ENCODE data around the gene ST14. TPM values are rescaled to one million over a fixed set of nuclear protein-coding genes. Genes with fewer than 3 reads are reported as not detected.

ST14 gene
- total RNA-seq, 1 donor: under 0.01 TPM

- Histone ChIP-seq H3K4me3 (ENCODE audit: insufficient read depth, low read length) (no peak overlapping the region), H3K27me3 (ENCODE audit: insufficient read depth, low read length) (peaks cover 18% of the 10 kb centered on the region), H3K4me2 (ENCODE audit: insufficient read depth, low read length) (no peak overlapping the region), H4K20me1 (ENCODE audit: insufficient read depth, low read length) (no peaks in the 10 kb centered on the region), H3K36me3 (ENCODE audit: insufficient read depth, low read length) (no peaks in the 10 kb centered on the region), H3K79me2 (ENCODE audit: insufficient read depth, low read length) (no peaks in the 10 kb centered on the region), H2AFZ (ENCODE audit: low read length) (no peak overlapping the region), H3K4me1 (ENCODE audit: insufficient read depth, low read length) (no peaks in the 10 kb centered on the region), H3K9me3 (ENCODE audit: low read depth, low read length) (no peaks in the 10 kb centered on the region), H3K27ac (ENCODE audit: low read depth, low read length) (no peak overlapping the region)
- TF ChIP-seq CTCF (IDR thresholded peaks at IDR 0.05; ENCODE audit: extremely low read depth, low read depth, low read length): no peak
- DNase-seq (ENCODE audit: insufficient read length, low spot score, missing footprints): peak; percentile 71
Measured at GRCh38 chr11:130203766-130204702, 44.5 kb downstream of the ST14 start.

GRCh38 chr11:130204703-130205095 lies 45.1 kb downstream of the ST14 start:
- Histone ChIP-seq H3K4me3 (ENCODE audit: insufficient read depth, low read length) (no peak overlapping the region), H2AFZ (ENCODE audit: low read length) (no peak overlapping the region), H4K20me1 (ENCODE audit: insufficient read depth, low read length) (no peaks in the 10 kb centered on the region), H3K9me3 (ENCODE audit: low read depth, low read length) (no peaks in the 10 kb centered on the region), H3K27ac (ENCODE audit: low read depth, low read length) (no peak overlapping the region), H3K27me3 (ENCODE audit: insufficient read depth, low read length) (peaks cover 17% of the 10 kb centered on the region), H3K4me2 (ENCODE audit: insufficient read depth, low read length) (no peak overlapping the region), H3K79me2 (ENCODE audit: insufficient read depth, low read length) (no peaks in the 10 kb centered on the region), H3K36me3 (ENCODE audit: insufficient read depth, low read length) (no peaks in the 10 kb centered on the region), H3K4me1 (ENCODE audit: insufficient read depth, low read length) (no peaks in the 10 kb centered on the region)
- DNase-seq (ENCODE audit: insufficient read length, low spot score, missing footprints): no peak
- TF ChIP-seq CTCF (IDR thresholded peaks at IDR 0.05; ENCODE audit: extremely low read depth, low read depth, low read length): no peak

GRCh38 chr11:130206141-130206540 lies 46.6 kb downstream of the ST14 start:
- Histone ChIP-seq H3K4me2 (ENCODE audit: insufficient read depth, low read length) (no peak overlapping the region), H3K27me3 (ENCODE audit: insufficient read depth, low read length) (peaks cover 21% of the 10 kb centered on the region), H3K27ac (ENCODE audit: low read depth, low read length) (no peak overlapping the region), H3K79me2 (ENCODE audit: insufficient read depth, low read length) (no peaks in the 10 kb centered on the region), H3K9me3 (ENCODE audit: low read depth, low read length) (no peaks in the 10 kb centered on the region), H3K36me3 (ENCODE audit: insufficient read depth, low read length) (no peaks in the 10 kb centered on the region), H4K20me1 (ENCODE audit: insufficient read depth, low read length) (no peaks in the 10 kb centered on the region), H3K4me1 (ENCODE audit: insufficient read depth, low read length) (no peaks in the 10 kb centered on the region), H3K4me3 (ENCODE audit: insufficient read depth, low read length) (no peak overlapping the region), H2AFZ (ENCODE audit: low read length) (no peak overlapping the region)
- DNase-seq (ENCODE audit: insufficient read length, low spot score, missing footprints): peak; percentile 46
- TF ChIP-seq CTCF (IDR thresholded peaks at IDR 0.05; ENCODE audit: extremely low read depth, low read depth, low read length): no peak
